ENCODE measurements around the gene NUP205.

DNA sequence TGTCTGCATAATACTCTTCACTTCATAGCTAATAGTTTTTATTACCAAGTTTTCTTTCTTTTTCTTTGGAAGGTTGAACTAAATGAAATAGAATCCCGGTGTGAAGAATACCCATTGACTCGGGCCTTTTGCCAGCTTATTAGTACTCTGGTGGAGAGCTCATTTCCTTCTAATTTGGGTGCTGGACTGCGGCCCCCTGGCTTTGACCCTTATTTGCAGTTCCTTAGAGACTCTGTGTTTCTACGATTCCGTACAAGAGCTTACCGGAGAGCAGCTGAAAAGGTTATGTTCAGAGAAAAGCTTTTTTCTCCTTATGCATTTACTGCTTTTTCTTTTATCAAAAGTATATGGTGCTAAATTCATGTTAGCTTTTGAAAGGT lies 40.2 kb downstream of the NUP205 start:
- TF ChIP-seq, protein P1, sequence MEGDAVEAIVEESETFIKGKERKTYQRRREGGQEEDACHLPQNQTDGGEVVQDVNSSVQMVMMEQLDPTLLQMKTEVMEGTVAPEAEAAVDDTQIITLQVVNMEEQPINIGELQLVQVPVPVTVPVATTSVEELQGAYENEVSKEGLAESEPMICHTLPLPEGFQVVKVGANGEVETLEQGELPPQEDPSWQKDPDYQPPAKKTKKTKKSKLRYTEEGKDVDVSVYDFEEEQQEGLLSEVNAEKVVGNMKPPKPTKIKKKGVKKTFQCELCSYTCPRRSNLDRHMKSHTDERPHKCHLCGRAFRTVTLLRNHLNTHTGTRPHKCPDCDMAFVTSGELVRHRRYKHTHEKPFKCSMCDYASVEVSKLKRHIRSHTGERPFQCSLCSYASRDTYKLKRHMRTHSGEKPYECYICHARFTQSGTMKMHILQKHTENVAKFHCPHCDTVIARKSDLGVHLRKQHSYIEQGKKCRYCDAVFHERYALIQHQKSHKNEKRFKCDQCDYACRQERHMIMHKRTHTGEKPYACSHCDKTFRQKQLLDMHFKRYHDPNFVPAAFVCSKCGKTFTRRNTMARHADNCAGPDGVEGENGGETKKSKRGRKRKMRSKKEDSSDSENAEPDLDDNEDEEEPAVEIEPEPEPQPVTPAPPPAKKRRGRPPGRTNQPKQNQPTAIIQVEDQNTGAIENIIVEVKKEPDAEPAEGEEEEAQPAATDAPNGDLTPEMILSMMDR (IDR thresholded peaks at IDR 0.05; ENCODE audit: low read length), result no peak
- no peak for TF ChIP-seq EZH2 (IDR thresholded peaks at IDR 0.05; ENCODE audit: borderline replicate concordance, low read length)

Measured in OCI-LY1 (cell line).